Measurements from ENCODE around the gene CHKA.
A peak's percentile ranks its signal among the peaks of the same experiment; 100 is the strongest.

The CHKA gene

GRCh38 chr11:68003846-68004550 lies 117.2 kb downstream of the CHKA start, which contains the start of gene UNC93B1:
Gene UNC93B1 (minus strand): TSS chr11:68004097. CDS start chr11:68004043, 54 bp downstream.
- peak in 32 of 56 donors; percentile 22 to 72 (median 43) for DNase-seq

- DNase-seq = peak in 2 of 56 donors; percentile 36 to 43
Measured at GRCh38 chr11:68002938-68003845, 118.0 kb downstream of the CHKA start.
